GM12878 (cell line): ENCODE results near the gene CHCT1.

Experiments
- BCL11A ChIP-seq: IDR thresholded peaks from 2 replicates; pipeline ENCODE4 v1.6.1; 2011; ENCODE audit warnings: low read depth, low read length
- CBX5 ChIP-seq: sonication (generic); IDR thresholded peaks from 2 replicates; pipeline ENCODE4 v1.6.1; 2016; ENCODE audit warnings: low read depth, moderate library complexity, mild to moderate bottlenecking, inconsistent platforms
- CTCF ChIP-seq, 3 experiments: IDR thresholded peaks in 2 of 3; conservative IDR thresholded peaks in 1 of 3; 2 replicates each; pipeline ENCODE4 v1.5.1; 2011; ENCODE audit warnings: low read depth in 3 of 3, low read length in 3 of 3, mild to moderate bottlenecking in 3 of 3, control low read depth in 2 of 3, moderate library complexity in 2 of 3, inconsistent platforms in 1 of 3, mixed read lengths in 1 of 3; ENCODE audit not compliant: control insufficient read depth in 2 of 3, insufficient read depth in 1 of 3; ENCODE audit errors: extremely low read depth in 1 of 3
- JUND ChIP-seq: IDR thresholded peaks from 2 replicates; pipeline ENCODE4 v1.6.1; 2012; ENCODE audit warnings: low read depth, mild to moderate bottlenecking, low read length, improper control_type of control experiment, moderate library complexity
- NBN ChIP-seq: fragments of 450-650 bp; IDR thresholded peaks from 2 replicates; pipeline ENCODE4 v1.6.1; 2016
- POLR2A ChIP-seq: IDR thresholded peaks from 2 replicates; pipeline ENCODE4 v1.6.1; 2011; ENCODE audit warnings: low read depth, mild to moderate bottlenecking, low read length
- SMC3 ChIP-seq: IDR thresholded peaks from 2 replicates; pipeline ENCODE4 v1.6.1; 2011; ENCODE audit warnings: low read length, improper control_type of control experiment, borderline replicate concordance

- no peak for TF ChIP-seq CTCF (IDR thresholded peaks at IDR 0.05 in 2 of 3, conservative IDR thresholded peaks at IDR 0.05 in 1 of 3; ENCODE audit: control insufficient read depth in 2 of 3, extremely low read depth in 1 of 3, insufficient read depth in 1 of 3, low read depth in 3 of 3, low read length in 3 of 3)
- no peak for TF ChIP-seq SMC3
- no peak for TF ChIP-seq CBX5
- no peak for TF ChIP-seq BCL11A
- no peak for TF ChIP-seq POLR2A
- TF ChIP-seq NBN: no peak
- no peak for TF ChIP-seq JUND
Measured at GRCh38 chr17:60396412-60396811, 25.9 kb upstream of the CHCT1 start.
